Measurements from ENCODE around the gene FAM3C. TPM values are rescaled to one million over a fixed set of nuclear protein-coding genes. Genes with fewer than 3 reads are reported as not detected.

FAM3C gene
- total and polyA plus RNA-seq, 2 experiments from 2014 or later = 33.9 to 60.3 TPM

DNA sequence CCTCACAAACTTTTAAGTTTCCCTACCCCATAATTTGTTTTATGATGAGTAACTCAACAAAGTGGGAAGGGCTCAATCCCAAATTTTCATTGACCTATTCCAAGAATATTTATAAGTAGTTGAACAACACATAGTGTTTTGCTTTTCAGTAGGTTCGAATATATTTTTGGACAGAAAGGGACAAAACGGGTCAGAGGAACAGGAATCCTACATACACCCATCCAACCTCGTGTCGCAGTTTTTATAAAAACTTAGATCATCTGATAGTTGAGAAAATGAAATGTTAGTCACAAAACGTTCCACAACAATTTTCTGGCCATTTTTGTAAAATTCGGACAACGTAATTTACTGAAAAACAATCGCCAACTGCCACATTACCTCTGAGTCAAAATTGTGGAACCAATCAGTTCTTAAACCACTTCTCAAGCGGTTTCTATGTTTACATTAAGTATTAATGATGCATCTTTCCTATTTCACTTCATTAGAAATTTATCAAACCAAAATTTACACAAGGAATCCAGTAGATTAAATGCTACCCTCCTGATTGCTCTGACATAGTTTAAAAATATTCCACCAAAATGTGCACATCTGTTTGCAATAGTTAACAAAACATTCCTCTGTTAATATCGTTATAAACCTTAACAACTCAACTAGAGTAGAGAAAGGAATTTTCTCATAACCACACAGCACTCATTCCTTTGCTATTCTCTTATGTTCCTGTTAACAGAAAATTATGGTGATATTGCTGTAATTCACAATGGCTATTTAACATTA is 61.0 kb downstream of the FAM3C start:
- H3K36me3 Mint-ChIP-seq (ENCODE audit: low read depth) = no peaks in the 10 kb centered on the region
- H3K79me2 ChIP-seq (replicated peaks; ENCODE audit: insufficient read depth) = no peaks in the 10 kb centered on the region
- H3K4me3 Mint-ChIP-seq = no peak overlapping the region

More for the DNA sequence above, 61.0 kb downstream of the FAM3C start:
- Histone ChIP-seq H3F3A (replicated peaks; ENCODE audit: low read depth) (no peaks in the 10 kb centered on the region), H3K27me3 (ENCODE audit: insufficient read depth) (peaks cover 27% of the 10 kb centered on the region), H3K4me1 (ENCODE audit: insufficient read depth) (peaks cover 14% of the 10 kb centered on the region; the same call in 1 of the 2 replicates), H2AFZ (no peak overlapping the region), H4K20me1 (replicated peaks; ENCODE audit: insufficient read depth) (no peaks in the 10 kb centered on the region), H3K4me2 (no peak overlapping the region), H3K27ac (ENCODE audit: low read depth) (no peak overlapping the region), H3K36me3 (ENCODE audit: insufficient read depth) (no peaks in the 10 kb centered on the region), H3K4me3 (no peak overlapping the region), H3K9me2 (ENCODE audit: insufficient read depth) (no peaks in the 10 kb centered on the region)
- peaks cover 9% of the 10 kb centered on the region; the same call in 2 of the 3 replicates for H3K4me1 Mint-ChIP-seq
- no peak overlapping the region for H3K27ac Mint-ChIP-seq
- TF ChIP-seq NANOG (IDR thresholded peaks at IDR 0.05; ENCODE audit: borderline replicate concordance) (no peak), EZH2 (IDR thresholded peaks at IDR 0.05; ENCODE audit: low read depth, unreplicated experiment) (no peak), ZNF114 (CRISPR knock-in tag; IDR thresholded peaks at IDR 0.05) (no peak), JUNB (IDR thresholded peaks at IDR 0.05; ENCODE audit: unreplicated experiment) (no peak), ZNF331 (CRISPR knock-in tag; IDR thresholded peaks at IDR 0.05; ENCODE audit: low read depth) (no peak), REST (IDR thresholded peaks at IDR 0.05; ENCODE audit: unreplicated experiment) (no peak), EZH2phosphoT487 (IDR thresholded peaks at IDR 0.05; ENCODE audit: unreplicated experiment) (no peak), CREB1 (CRISPR knock-in tag; IDR thresholded peaks at IDR 0.05; ENCODE audit: low read depth) (no peak), POLR2AphosphoS5 (IDR thresholded peaks at IDR 0.05; ENCODE audit: low read depth) (no peak), CTCF (conservative IDR thresholded peaks at IDR 0.05; ENCODE audit: low read depth in 2 of 2) (no peak), ETS1 (IDR thresholded peaks at IDR 0.05) (no peak)
- TF ChIP-seq, protein P1, sequence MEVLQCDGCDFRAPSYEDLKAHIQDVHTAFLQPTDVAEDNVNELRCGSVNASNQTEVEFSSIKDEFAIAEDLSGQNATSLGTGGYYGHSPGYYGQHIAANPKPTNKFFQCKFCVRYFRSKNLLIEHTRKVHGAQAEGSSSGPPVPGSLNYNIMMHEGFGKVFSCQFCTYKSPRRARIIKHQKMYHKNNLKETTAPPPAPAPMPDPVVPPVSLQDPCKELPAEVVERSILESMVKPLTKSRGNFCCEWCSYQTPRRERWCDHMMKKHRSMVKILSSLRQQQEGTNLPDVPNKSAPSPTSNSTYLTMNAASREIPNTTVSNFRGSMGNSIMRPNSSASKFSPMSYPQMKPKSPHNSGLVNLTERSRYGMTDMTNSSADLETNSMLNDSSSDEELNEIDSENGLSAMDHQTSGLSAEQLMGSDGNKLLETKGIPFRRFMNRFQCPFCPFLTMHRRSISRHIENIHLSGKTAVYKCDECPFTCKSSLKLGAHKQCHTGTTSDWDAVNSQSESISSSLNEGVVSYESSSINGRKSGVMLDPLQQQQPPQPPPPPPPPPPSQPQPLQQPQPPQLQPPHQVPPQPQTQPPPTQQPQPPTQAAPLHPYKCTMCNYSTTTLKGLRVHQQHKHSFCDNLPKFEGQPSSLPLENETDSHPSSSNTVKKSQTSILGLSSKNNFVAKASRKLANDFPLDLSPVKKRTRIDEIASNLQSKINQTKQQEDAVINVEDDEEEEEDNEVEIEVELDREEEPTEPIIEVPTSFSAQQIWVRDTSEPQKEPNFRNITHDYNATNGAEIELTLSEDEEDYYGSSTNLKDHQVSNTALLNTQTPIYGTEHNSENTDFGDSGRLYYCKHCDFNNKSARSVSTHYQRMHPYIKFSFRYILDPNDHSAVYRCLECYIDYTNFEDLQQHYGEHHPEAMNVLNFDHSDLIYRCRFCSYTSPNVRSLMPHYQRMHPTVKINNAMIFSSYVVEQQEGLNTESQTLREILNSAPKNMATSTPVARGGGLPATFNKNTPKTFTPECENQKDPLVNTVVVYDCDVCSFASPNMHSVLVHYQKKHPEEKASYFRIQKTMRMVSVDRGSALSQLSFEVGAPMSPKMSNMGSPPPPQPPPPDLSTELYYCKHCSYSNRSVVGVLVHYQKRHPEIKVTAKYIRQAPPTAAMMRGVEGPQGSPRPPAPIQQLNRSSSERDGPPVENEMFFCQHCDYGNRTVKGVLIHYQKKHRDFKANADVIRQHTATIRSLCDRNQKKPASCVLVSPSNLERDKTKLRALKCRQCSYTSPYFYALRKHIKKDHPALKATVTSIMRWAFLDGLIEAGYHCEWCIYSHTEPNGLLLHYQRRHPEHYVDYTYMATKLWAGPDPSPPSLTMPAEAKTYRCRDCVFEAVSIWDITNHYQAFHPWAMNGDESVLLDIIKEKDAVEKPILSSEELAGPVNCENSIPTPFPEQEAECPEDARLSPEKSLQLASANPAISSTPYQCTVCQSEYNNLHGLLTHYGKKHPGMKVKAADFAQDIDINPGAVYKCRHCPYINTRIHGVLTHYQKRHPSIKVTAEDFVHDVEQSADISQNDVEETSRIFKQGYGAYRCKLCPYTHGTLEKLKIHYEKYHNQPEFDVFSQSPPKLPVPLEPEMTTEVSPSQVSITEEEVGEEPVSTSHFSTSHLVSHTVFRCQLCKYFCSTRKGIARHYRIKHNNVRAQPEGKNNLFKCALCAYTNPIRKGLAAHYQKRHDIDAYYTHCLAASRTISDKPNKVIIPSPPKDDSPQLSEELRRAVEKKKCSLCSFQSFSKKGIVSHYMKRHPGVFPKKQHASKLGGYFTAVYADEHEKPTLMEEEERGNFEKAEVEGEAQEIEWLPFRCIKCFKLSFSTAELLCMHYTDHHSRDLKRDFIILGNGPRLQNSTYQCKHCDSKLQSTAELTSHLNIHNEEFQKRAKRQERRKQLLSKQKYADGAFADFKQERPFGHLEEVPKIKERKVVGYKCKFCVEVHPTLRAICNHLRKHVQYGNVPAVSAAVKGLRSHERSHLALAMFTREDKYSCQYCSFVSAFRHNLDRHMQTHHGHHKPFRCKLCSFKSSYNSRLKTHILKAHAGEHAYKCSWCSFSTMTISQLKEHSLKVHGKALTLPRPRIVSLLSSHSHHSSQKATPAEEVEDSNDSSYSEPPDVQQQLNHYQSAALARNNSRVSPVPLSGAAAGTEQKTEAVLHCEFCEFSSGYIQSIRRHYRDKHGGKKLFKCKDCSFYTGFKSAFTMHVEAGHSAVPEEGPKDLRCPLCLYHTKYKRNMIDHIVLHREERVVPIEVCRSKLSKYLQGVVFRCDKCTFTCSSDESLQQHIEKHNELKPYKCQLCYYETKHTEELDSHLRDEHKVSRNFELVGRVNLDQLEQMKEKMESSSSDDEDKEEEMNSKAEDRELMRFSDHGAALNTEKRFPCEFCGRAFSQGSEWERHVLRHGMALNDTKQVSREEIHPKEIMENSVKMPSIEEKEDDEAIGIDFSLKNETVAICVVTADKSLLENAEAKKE (CRISPR knock-in tag; IDR thresholded peaks at IDR 0.05) = no peak
- ATAC-seq = no peak
- no peaks in the 10 kb centered on the region for H3K9me3 Mint-ChIP-seq
- peaks cover 11% of the 10 kb centered on the region for H3K27me3 Mint-ChIP-seq (ENCODE audit: insufficient read depth, low read depth, poor library complexity)
- no peak for DNase-seq (ENCODE audit: low spot score)

Measured in GM23338 (cell line).